Left hindlimb (tissue), 1 donor: ENCODE data around the gene GPS1.
A peak's percentile ranks its signal among the peaks of the same experiment; 100 is the strongest.

Source experiments
- DNase-seq: peaks from one replicate; pipeline ENCODE4 v3.0.0-alpha.2; 2018

The GPS1 gene

DNA sequence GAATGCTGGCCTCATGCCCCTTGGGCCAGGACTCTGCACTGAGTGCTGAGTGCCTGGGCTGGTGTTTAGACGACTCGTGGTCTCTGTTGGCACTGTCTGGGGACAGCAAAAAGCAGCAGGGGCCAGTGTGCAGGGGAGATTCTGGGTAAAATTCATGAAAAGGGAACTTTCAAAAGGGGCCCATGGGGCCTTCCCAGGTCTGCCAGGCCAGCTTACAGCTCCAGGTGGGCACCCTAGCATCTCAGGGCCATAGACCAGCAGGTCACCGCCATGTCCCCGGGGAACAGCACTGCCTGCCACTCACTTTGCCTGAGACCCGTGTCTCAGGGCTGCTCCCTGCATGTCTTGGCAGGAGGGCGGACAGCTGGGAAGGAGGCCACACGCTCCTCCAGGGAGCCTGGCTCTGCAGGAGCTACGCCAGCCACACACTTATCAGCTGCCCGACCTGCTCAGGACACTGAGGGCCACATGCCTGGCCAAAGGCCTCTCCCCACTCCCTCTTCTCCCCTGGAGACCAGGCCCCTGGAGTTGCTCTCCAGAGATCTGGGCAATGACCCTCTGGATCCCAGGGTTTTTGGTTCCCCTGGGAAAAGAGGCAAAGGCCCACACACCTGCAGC, 55.1 kb downstream of the GPS1 start:
- peak; percentile 40 for DNase-seq
